HepG2 (cell line): ENCODE measurements around the gene DPAGT1. TPM values are rescaled to one million over a fixed set of nuclear protein-coding genes. Genes with fewer than 3 reads are reported as not detected.

Experiments used
- CEBPG ChIP-seq: IDR thresholded peaks from 2 replicates; pipeline ENCODE4 v1.6.1; 2016
- FOXA1 ChIP-seq, 2 experiments: fragments of 450-650 bp in 1 of 2; sonication (generic) in 1 of 2; formaldehyde crosslinking in 1 of 2; IDR thresholded peaks; 2 replicates each; pipeline versions ENCODE4 v1.4.0 to v1.6.1; 2016 to 2020; ENCODE audit warnings: missing genetic modification reagents in 1 of 2
- KDM1A ChIP-seq: IDR thresholded peaks from 2 replicates; pipeline ENCODE4 v1.6.1; 2016; ENCODE audit warnings: missing compliant biosample characterization
- PRDM10 ChIP-seq: sonication (generic); formaldehyde crosslinking; IDR thresholded peaks from 2 replicates; pipeline ENCODE4 v1.4.0; 2020; ENCODE audit warnings: low read depth, missing genetic modification reagents
- SP2 ChIP-seq: sonication (generic); formaldehyde crosslinking; IDR thresholded peaks from 2 replicates; pipeline ENCODE4 v1.5.1; 2020; ENCODE audit warnings: mild to moderate bottlenecking, missing genetic modification reagents
- TARDBP ChIP-seq: sonication (generic); formaldehyde crosslinking; IDR thresholded peaks from 2 replicates; pipeline ENCODE4 v1.8.0; 2022; ENCODE audit warnings: mild to moderate bottlenecking, missing genetic modification reagents
- TEAD3 ChIP-seq: optimal IDR thresholded peaks from 2 replicates; pipeline ENCODE3; 2016; ENCODE audit warnings: borderline replicate concordance
- THRA ChIP-seq: sonication (generic); formaldehyde crosslinking; IDR thresholded peaks from 2 replicates; pipeline ENCODE4 v1.4.0; 2020; ENCODE audit warnings: missing genetic modification reagents, borderline replicate concordance
- YEATS4 ChIP-seq: sonication (generic); formaldehyde crosslinking; IDR thresholded peaks from 2 replicates; pipeline ENCODE4 v1.4.0; 2020; ENCODE audit warnings: missing genetic modification reagents, borderline replicate concordance
- ZNF251 ChIP-seq: sonication (generic); formaldehyde crosslinking; IDR thresholded peaks from 2 replicates; pipeline ENCODE4 v1.9.0; 2021; ENCODE audit warnings: mild to moderate bottlenecking, missing genetic modification reagents
- ZNF350 ChIP-seq: sonication (generic); formaldehyde crosslinking; IDR thresholded peaks from 2 replicates; pipeline ENCODE4 v1.4.0; 2020; ENCODE audit warnings: mild to moderate bottlenecking, low read depth, missing genetic modification reagents, borderline replicate concordance
- ZNF616 ChIP-seq: sonication (generic); formaldehyde crosslinking; IDR thresholded peaks from 2 replicates; pipeline ENCODE4 v1.5.0; 2020; ENCODE audit warnings: low read depth, mild to moderate bottlenecking, missing genetic modification reagents
- ZNF713 ChIP-seq: sonication (generic); formaldehyde crosslinking; IDR thresholded peaks from 2 replicates; pipeline ENCODE4 v1.4.0; 2020; ENCODE audit warnings: mild to moderate bottlenecking, missing genetic modification reagents
- ZNF839 ChIP-seq: sonication (generic); formaldehyde crosslinking; IDR thresholded peaks from 2 replicates; pipeline ENCODE4 v1.4.0; 2020; ENCODE audit warnings: missing genetic modification reagents, mild to moderate bottlenecking, borderline replicate concordance
- polyA plus RNA-seq, 8 experiments: library from polyadenylated mRNA; depleted of rRNA in 3 of 8; stranded (reverse) in 7 of 8; unstranded in 1 of 8; fragments of >200 nt; fragmentation: Illumina TruSeq in 4 of 8; extraction: Trizol in 4 of 8; gene quantifications; 2 replicates each; pipeline versions ENCODE4 v1.2.1 to v1.2.3, GENCODE V29; 2011 to 2016; ENCODE audit warnings: low read depth in 4 of 8, missing spikeins in 1 of 8, mixed read lengths in 1 of 8; ENCODE audit not compliant: insufficient read depth in 1 of 8
- total RNA-seq, 5 experiments: library from RNA; depleted of rRNA; stranded (reverse); fragments of >200 nt; fragmentation: Illumina TruSeq; extraction: Trizol; gene quantifications; 2 replicates each; pipeline ENCODE4 v1.2.3, GENCODE V29; 2016; ENCODE audit warnings: low read depth in 1 of 5
- TF ChIP-seq, protein P1 (sequence below): sonication (generic); formaldehyde crosslinking; IDR thresholded peaks from 2 replicates; pipeline ENCODE4 v1.8.1; 2023; ENCODE audit warnings: mild to moderate bottlenecking, moderate library complexity, missing genetic modification reagents
- TF ChIP-seq, protein P2 (sequence below): sonication (generic); formaldehyde crosslinking; conservative IDR thresholded peaks from 2 replicates; pipeline ENCODE4 v1.4.0; 2020; ENCODE audit warnings: mild to moderate bottlenecking, missing genetic modification reagents, moderate library complexity
- TF ChIP-seq, protein P3 (sequence below): IDR thresholded peaks from 2 replicates; pipeline ENCODE4 v1.6.1; 2016

DPAGT1 gene
- total and polyA plus RNA-seq, 2 of the 13 experiments (the other 11 are each of a cell fraction or from before 2014, with no cell fraction given) = 37.6 to 70.7 TPM

- no peak for TF ChIP-seq ZNF839 (CRISPR knock-in tag)
- TF ChIP-seq, protein P1, sequence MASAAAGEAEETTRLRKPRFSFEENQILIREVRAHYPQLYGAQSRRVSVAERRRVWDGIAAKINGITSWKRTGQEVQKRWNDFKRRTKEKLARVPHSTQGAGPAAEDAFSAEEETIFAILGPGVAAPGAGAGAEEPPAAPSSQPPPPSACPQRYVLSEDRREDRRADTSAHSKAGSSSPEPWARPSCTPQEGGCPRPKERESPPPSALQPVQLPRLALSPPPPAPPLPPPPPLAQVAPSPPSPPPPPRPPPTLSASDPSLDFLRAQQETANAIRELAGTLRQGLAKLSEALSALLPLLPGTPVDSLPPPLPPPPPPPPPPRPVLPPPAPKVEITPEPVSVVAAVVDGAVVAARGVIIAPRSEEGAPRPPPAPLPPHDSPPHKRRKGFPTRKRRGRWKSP (CRISPR knock-in tag) = 0 out of 2 replicates have a peak, but pooled peaks have one; percentile 80
- no peak; the same call in 1 of the 2 replicates for TF ChIP-seq PRDM10
- TF ChIP-seq, protein P2, sequence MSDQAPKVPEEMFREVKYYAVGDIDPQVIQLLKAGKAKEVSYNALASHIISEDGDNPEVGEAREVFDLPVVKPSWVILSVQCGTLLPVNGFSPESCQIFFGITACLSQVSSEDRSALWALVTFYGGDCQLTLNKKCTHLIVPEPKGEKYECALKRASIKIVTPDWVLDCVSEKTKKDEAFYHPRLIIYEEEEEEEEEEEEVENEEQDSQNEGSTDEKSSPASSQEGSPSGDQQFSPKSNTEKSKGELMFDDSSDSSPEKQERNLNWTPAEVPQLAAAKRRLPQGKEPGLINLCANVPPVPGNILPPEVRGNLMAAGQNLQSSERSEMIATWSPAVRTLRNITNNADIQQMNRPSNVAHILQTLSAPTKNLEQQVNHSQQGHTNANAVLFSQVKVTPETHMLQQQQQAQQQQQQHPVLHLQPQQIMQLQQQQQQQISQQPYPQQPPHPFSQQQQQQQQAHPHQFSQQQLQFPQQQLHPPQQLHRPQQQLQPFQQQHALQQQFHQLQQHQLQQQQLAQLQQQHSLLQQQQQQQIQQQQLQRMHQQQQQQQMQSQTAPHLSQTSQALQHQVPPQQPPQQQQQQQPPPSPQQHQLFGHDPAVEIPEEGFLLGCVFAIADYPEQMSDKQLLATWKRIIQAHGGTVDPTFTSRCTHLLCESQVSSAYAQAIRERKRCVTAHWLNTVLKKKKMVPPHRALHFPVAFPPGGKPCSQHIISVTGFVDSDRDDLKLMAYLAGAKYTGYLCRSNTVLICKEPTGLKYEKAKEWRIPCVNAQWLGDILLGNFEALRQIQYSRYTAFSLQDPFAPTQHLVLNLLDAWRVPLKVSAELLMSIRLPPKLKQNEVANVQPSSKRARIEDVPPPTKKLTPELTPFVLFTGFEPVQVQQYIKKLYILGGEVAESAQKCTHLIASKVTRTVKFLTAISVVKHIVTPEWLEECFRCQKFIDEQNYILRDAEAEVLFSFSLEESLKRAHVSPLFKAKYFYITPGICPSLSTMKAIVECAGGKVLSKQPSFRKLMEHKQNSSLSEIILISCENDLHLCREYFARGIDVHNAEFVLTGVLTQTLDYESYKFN (CRISPR knock-in tag) = peak; percentile 30; the same call in 1 of the 2 replicates
- no peak for TF ChIP-seq KDM1A (CRISPR knock-in tag)
- no peak for TF ChIP-seq ZNF713 (CRISPR knock-in tag)
- no peak for TF ChIP-seq ZNF251 (CRISPR knock-in tag)
- peak; percentile 54 for TF ChIP-seq YEATS4 (CRISPR knock-in tag)
- peak; percentile 92 for TF ChIP-seq TARDBP (CRISPR knock-in tag)
- no peak for TF ChIP-seq FOXA1 (IDR thresholded peaks at IDR 0.05)
- no peak for TF ChIP-seq FOXA1 (CRISPR knock-in tag; IDR thresholded peaks at IDR 0.05)
- peak; percentile 52; the same call in 1 of the 2 replicates for TF ChIP-seq ZNF350
- TF ChIP-seq, protein P3, sequence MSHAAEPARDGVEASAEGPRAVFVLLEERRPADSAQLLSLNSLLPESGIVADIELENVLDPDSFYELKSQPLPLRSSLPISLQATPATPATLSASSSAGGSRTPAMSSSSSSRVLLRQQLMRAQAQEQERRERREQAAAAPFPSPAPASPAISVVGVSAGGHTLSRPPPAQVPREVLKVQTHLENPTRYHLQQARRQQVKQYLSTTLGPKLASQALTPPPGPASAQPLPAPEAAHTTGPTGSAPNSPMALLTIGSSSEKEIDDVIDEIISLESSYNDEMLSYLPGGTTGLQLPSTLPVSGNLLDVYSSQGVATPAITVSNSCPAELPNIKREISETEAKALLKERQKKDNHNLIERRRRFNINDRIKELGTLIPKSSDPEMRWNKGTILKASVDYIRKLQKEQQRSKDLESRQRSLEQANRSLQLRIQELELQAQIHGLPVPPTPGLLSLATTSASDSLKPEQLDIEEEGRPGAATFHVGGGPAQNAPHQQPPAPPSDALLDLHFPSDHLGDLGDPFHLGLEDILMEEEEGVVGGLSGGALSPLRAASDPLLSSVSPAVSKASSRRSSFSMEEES (CRISPR knock-in tag) = peak; percentile 92
- TF ChIP-seq THRA (CRISPR knock-in tag) = no peak; the same call in 1 of the 2 replicates
- peak; percentile 5 for TF ChIP-seq TEAD3
- TF ChIP-seq SP2 (CRISPR knock-in tag) = peak; percentile 98
- TF ChIP-seq CEBPG = peak; percentile 25; the same call in 1 of the 2 replicates
- TF ChIP-seq ZNF616 (CRISPR knock-in tag) = peak; percentile 72; the same call in 1 of the 2 replicates
These were observed 19.6 kb upstream of the DPAGT1 start, which contains the start of gene HINFP (continued) for GRCh38 chr11:119121008-119121810.
